Osteocyte (in vitro differentiated cells): Measurements from ENCODE around the gene LRRC15. TPM values are rescaled to one million over a fixed set of nuclear protein-coding genes. Genes with fewer than 3 reads are reported as not detected.

Experiments used
- DNase-seq: peaks from one replicate; pipeline ENCODE4 v3.0.0; 2021; ENCODE audit warnings: mixed read lengths; ENCODE audit not compliant: unreplicated experiment; ENCODE audit errors: extremely low spot score
- H3K27ac Mint-ChIP-seq: one replicate; pipeline ENCODE4 v1.8.0; 2021; ENCODE audit warnings: mild to moderate bottlenecking, mixed read lengths; ENCODE audit not compliant: unreplicated experiment
- H3K27me3 Mint-ChIP-seq: one replicate; pipeline ENCODE4 v1.8.0; 2021; ENCODE audit warnings: mixed read lengths; ENCODE audit not compliant: unreplicated experiment
- H3K36me3 Mint-ChIP-seq: one replicate; pipeline ENCODE4 v1.8.0; 2021; ENCODE audit warnings: mixed read lengths; ENCODE audit not compliant: unreplicated experiment
- H3K4me1 Mint-ChIP-seq: one replicate; pipeline ENCODE4 v1.8.0; 2021; ENCODE audit warnings: mixed read lengths; ENCODE audit not compliant: unreplicated experiment
- H3K4me3 Mint-ChIP-seq: one replicate; pipeline ENCODE4 v1.8.0; 2021; ENCODE audit warnings: mild to moderate bottlenecking, moderate library complexity, mixed read lengths; ENCODE audit not compliant: unreplicated experiment
- H3K9me3 Mint-ChIP-seq: one replicate; pipeline ENCODE4 v1.8.0; 2021; ENCODE audit warnings: mixed read lengths; ENCODE audit not compliant: unreplicated experiment
- total RNA-seq: library from RNA; stranded (reverse); gene quantifications from 2 replicates; pipeline ENCODE4 v1.2.1, GENCODE V29; 2021
- TF ChIP-seq, protein P1 (sequence below): fragments of 200-600 bp; sonication (generic); IDR thresholded peaks from 2 replicates; pipeline ENCODE4 v1.5.0; 2021; ENCODE audit warnings: antibody characterized with exemption, mild to moderate bottlenecking, moderate library complexity

Gene LRRC15
- total RNA-seq, 1 donor from 2014 or later, result 0.27 TPM

DNA sequence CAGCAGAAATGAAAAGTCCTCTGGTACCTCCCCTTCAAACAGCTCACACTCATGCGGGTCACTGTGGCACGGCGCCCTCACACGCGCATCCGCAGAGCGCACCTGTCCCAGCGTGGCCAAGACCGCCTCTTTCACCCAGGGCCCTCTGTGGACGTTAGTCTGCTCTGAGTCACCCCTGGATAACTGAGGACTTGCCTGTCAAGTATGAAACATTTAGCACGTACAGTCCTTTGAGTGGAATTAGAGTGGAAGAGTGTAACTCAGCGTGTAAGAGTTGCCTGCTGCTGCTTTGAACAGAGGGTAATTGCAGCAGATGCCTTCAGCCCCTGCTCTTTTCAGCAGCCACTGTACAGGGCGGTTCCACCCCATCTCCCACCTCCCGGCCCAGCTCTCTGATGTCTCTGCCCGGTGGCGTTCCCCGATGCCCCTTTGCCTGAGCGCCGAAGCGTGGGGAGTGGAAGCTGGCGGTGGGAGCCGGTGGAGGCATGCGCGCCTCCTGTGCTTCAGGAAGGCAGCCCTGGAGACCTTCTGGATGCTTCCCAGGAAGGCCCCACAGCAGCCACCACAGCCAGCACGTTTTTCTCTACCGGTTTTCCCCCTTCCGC lies 41.4 kb downstream of the LRRC15 start:
- Mint-ChIP-seq H3K9me3 (no peaks in the 10 kb centered on the region), H3K36me3 (no peaks in the 10 kb centered on the region), H3K4me1 (peaks cover 20% of the 10 kb centered on the region), H3K4me3 (no peak overlapping the region), H3K27ac (no peak overlapping the region), H3K27me3 (peaks cover 12% of the 10 kb centered on the region)
- DNase-seq, result no peak
- TF ChIP-seq, protein P1, sequence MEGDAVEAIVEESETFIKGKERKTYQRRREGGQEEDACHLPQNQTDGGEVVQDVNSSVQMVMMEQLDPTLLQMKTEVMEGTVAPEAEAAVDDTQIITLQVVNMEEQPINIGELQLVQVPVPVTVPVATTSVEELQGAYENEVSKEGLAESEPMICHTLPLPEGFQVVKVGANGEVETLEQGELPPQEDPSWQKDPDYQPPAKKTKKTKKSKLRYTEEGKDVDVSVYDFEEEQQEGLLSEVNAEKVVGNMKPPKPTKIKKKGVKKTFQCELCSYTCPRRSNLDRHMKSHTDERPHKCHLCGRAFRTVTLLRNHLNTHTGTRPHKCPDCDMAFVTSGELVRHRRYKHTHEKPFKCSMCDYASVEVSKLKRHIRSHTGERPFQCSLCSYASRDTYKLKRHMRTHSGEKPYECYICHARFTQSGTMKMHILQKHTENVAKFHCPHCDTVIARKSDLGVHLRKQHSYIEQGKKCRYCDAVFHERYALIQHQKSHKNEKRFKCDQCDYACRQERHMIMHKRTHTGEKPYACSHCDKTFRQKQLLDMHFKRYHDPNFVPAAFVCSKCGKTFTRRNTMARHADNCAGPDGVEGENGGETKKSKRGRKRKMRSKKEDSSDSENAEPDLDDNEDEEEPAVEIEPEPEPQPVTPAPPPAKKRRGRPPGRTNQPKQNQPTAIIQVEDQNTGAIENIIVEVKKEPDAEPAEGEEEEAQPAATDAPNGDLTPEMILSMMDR, result no peak

DNA sequence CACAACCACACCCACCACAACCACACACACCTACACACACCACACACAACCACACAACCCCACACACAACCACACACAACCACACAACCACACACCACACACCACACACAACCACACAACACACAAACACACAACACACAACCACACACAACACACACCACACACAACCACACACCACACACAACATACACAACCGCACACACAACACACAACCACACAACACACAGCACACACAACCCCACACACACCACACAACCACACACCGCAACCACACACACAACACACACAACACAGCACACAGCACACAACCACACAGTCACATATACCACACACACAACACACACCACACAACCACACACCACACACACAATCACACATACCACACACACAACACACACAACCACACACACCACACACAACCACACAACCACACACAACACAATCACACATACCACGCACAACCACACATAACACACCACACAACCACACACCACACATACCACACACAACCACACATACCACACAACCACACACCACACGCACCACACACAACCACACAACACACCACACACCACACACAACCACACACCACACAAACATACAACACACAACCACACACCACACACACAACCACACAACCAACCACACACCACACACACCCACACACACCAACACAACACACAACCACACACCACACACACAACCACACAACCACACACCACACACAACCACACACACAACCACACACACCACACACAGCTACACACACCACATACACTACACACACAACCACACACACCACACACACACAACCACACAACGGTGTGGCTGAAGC lies 42.1 kb downstream of the LRRC15 start:
- no peaks in the 10 kb centered on the region for H3K9me3 Mint-ChIP-seq
- peaks cover 20% of the 10 kb centered on the region for H3K4me1 Mint-ChIP-seq
- DNase-seq, result no peak
- no peak overlapping the region for H3K4me3 Mint-ChIP-seq
- H3K36me3 Mint-ChIP-seq, result no peaks in the 10 kb centered on the region
- H3K27ac Mint-ChIP-seq, result no peak overlapping the region
- peaks cover 12% of the 10 kb centered on the region for H3K27me3 Mint-ChIP-seq
- TF ChIP-seq, protein P1, result no peak

DNA sequence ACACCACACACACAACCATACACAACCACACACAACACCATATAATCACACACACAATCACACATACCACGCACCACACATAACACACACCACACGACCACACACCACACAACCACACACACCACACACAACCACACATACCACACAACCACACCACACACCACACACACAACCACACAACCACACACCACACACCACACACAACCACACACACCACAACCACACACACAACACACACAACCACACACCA lies 42.6 kb downstream of the LRRC15 start:
- H3K36me3 Mint-ChIP-seq, result no peaks in the 10 kb centered on the region
- TF ChIP-seq, protein P1, result no peak
- no peak overlapping the region for H3K27ac Mint-ChIP-seq
- peaks cover 12% of the 10 kb centered on the region for H3K27me3 Mint-ChIP-seq
- H3K9me3 Mint-ChIP-seq, result no peaks in the 10 kb centered on the region
- H3K4me1 Mint-ChIP-seq, result peaks cover 24% of the 10 kb centered on the region
- H3K4me3 Mint-ChIP-seq, result no peak overlapping the region
- no peak for DNase-seq

DNA sequence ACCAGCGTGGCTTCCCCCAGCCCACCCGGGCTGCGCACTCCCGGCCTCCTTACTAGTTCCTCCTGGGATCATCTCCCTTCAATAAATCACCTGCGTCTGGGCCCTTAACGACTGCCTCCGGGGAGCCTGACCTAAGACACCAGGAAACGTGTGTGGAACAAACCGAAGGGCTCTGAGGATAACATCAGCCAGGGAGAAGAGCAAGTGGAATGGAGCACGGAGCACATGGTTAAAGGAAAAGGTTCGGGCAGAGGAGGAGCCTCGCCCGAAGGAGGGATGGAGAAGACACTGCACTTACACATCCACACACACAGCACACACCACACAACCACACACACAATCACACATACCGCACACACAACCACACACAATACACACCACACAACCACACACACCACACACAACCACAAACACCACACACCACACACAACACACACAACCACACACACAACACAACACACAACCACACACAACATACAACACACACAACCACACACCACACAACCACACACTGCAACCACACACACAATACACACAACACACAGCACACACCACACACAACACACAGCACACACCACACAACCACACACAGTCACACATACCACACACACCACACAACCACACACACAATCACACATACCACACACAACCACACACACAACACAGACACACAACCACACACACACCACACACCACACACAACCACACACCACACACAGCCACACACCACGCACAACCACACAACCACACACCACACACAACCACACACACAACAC lies 43.2 kb downstream of the LRRC15 start:
- TF ChIP-seq, protein P1, result no peak
- peaks cover 12% of the 10 kb centered on the region for H3K27me3 Mint-ChIP-seq
- H3K4me3 Mint-ChIP-seq, result no peak overlapping the region
- H3K36me3 Mint-ChIP-seq, result no peaks in the 10 kb centered on the region
- H3K27ac Mint-ChIP-seq, result no peak overlapping the region
- DNase-seq, result no peak
- peaks cover 21% of the 10 kb centered on the region for H3K4me1 Mint-ChIP-seq
- no peaks in the 10 kb centered on the region for H3K9me3 Mint-ChIP-seq
